Gastrocnemius medialis (tissue), 4 donors: ENCODE results near the gene CHCHD6. TPM values are rescaled to one million over a fixed set of nuclear protein-coding genes. Genes with fewer than 3 reads are reported as not detected.

Experiments used
- ATAC-seq, 2 donors: fragments of 150-250 bp; one replicate each; pipeline ENCODE4 v1.9.1; 2016
- DNase-seq, 2 donors: peaks; one replicate each; pipeline ENCODE4 v3.0.0-alpha.2; 2019
- H3K27ac ChIP-seq, 4 donors: fragments of 200-600 bp; sonication (generic); 1 replicate in 1 of 4; 2 replicates in 3 of 4; pipeline ENCODE4 v1.5.1; 2016 to 2018; ENCODE audit warnings: mild to moderate bottlenecking in 2 of 4, moderate library complexity in 1 of 4
- H3K27me3 ChIP-seq, 3 donors: fragments of 200-600 bp; sonication (generic) in 2 of 3; 1 replicate in 1 of 3; 2 replicates in 2 of 3; pipeline versions ENCODE4 v1.5.1 to v1.6.0; 2016 to 2019; ENCODE audit warnings: mild to moderate bottlenecking in 1 of 3, moderate library complexity in 1 of 3
- H3K36me3 ChIP-seq, 2 donors: fragments of 200-600 bp; sonication (generic) in 1 of 2; one replicate each; pipeline ENCODE4 v1.5.1; 2017 to 2018
- H3K4me1 ChIP-seq, 2 donors: fragments of 200-600 bp; sonication (generic) in 1 of 2; one replicate each; pipeline ENCODE4 v1.5.1; 2016 to 2017; ENCODE audit warnings: mild to moderate bottlenecking in 2 of 2
- H3K4me3 ChIP-seq, 4 donors: fragments of 200-600 bp; sonication (generic) in 3 of 4; 1 replicate in 1 of 4; 2 replicates in 3 of 4; pipeline ENCODE4 v1.5.1; 2016 to 2019; ENCODE audit warnings: mild to moderate bottlenecking in 2 of 4
- H3K9me3 ChIP-seq, 3 donors: fragments of 200-600 bp; sonication (generic) in 2 of 3; 1 replicate in 1 of 3; 2 replicates in 2 of 3; pipeline ENCODE4 v1.5.1; 2016 to 2019
- CTCF ChIP-seq, 5 experiments: fragments of 450-650 bp in 3 of 5; fragments of 200-600 bp in 2 of 5; sonication (generic) in 2 of 5; IDR thresholded peaks in 4 of 5; conservative IDR thresholded peaks in 1 of 5; 1 replicate in 4 of 5; 2 replicates in 1 of 5; pipeline ENCODE4 v1.5.1; 2016 to 2019; ENCODE audit warnings: antibody characterized with exemption in 5 of 5, mild to moderate bottlenecking in 3 of 5, moderate library complexity in 3 of 5
- POLR2A ChIP-seq, 2 donors: fragments of 450-650 bp; IDR thresholded peaks; one replicate each; pipeline ENCODE4 v1.6.1; 2017; ENCODE audit warnings: antibody characterized with exemption in 2 of 2, mild to moderate bottlenecking in 2 of 2, moderate library complexity in 2 of 2
- in situ Hi-C, 4 donors: fragments of 200-750 bp; cut with MboI; loops; one replicate each; pipeline versions ENCODE4 v1.15.0 to v1.8.0; 2017; ENCODE audit warnings: low sequenced_read_pairs in 4 of 4
- intact Hi-C: fragments of 100-400 bp; cut with DNase I; formaldehyde crosslinking; loops from one replicate; pipeline ENCODE4 v1.15.1; 2023; ENCODE audit warnings: low total_unique reads
- total RNA-seq, 4 donors: library from RNA; depleted of rRNA; stranded (reverse); fragments of >200 nt; gene quantifications; one replicate each; pipeline versions ENCODE4 v1.1.0 to v1.2.3, GENCODE V29; 2016

CHCHD6 gene, protein sequence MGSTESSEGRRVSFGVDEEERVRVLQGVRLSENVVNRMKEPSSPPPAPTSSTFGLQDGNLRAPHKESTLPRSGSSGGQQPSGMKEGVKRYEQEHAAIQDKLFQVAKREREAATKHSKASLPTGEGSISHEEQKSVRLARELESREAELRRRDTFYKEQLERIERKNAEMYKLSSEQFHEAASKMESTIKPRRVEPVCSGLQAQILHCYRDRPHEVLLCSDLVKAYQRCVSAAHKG
- total RNA-seq: 1 to 10 TPM; 2.7 to 4.2 (median 3.4) TPM

DNA sequence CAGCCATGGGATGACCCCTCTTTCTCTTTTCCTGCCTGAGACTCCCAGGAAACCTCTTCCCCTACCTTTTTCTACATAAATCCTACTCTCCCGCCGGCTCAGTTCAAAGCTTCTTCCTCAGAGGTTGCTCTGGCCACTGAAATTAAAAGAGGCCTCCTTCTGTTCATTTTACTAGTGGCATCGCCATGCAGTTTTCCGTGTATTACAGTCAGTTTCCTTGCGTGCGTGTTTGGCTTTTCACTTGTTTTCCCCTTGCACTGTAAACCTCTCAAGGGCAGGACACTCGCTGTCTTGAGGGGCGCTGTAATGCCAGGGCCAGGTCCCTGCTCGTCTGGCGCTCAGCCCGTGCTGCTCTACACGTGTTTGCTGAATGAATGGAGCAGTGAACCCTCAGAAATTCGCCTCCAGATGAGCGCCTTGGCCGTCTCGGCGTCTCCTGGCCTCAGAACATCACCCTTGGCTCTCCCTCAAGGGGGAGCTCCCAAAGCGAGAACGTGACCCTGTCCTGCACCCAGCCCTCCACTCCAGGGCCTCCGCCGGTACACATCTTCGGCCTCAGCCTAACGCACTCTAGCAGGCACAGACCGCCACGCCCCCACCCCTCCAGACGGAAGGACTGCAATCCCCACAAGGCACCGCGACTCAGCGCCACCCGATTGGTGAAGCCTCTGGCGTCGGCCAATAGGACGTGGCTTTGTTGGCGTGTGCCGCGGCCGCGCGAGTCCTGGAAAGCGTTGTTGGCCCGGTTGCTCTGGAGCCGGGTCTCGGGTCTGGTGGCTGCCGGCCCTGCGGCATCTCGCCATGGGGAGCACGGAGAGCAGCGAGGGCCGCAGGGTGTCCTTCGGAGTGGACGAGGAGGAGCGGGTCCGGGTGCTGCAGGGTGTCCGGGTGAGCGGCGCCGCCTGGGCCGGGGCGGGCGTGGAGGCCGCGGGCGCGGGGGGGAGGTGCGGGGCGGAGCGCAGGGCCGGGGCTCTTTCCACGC lies at the start of gene CHCHD6:
CHCHD6 (plus strand) TSS at position 729 of the 982 bp plus-strand sequence; CDS start at position 802, 73 bp downstream.
- in situ Hi-C loops: no loop called here
- Histone ChIP-seq H3K4me1 (peaks cover 2 to 14% of the 10 kb centered on the region in 2 donors), H3K27me3 (peaks cover 0 to 4% (median 3%) of the 10 kb centered on the region in 3 donors), H3K36me3 (no peaks in the 10 kb centered on the region), H3K4me3 (peak within 1 kb of the TSS; percentile 64 to 83 (median 72)), H3K9me3 (no peaks in the 10 kb centered on the region), H3K27ac (peak within 1 kb of the TSS in 3 of 4 donors; percentile 11 to 65 (median 21))
- peak; percentile 88 to 89 for DNase-seq
- intact Hi-C loops: loop anchor here (1.0 kb wide), 1 partner anchor 50 kb away; no protein-coding TSS in a partner anchor
- TF ChIP-seq POLR2A (IDR thresholded peaks at IDR 0.05) (no peak), CTCF (IDR thresholded peaks at IDR 0.05 in 4 of 5, conservative IDR thresholded peaks at IDR 0.05 in 1 of 5) (no peak)
- ATAC-seq: peak; percentile 98 to 99

- in situ Hi-C loops: no loop called here
- Histone ChIP-seq H3K27me3 (no peaks in the 10 kb centered on the region), H3K9me3 (no peaks in the 10 kb centered on the region), H3K4me1 (peaks cover 7 to 10% of the 10 kb centered on the region in 2 donors), H3K4me3 (peak within 1 kb of the TSS; percentile 49 to 77 (median 56)), H3K27ac (peak within 1 kb of the TSS; percentile 74 to 91 (median 82)), H3K36me3 (no peaks in the 10 kb centered on the region)
- DNase-seq: peak; percentile 76 to 80
- TF ChIP-seq POLR2A (IDR thresholded peaks at IDR 0.05): peak; percentile 81 to 86
- peak in 1 of 5 experiments; percentile 13 for TF ChIP-seq CTCF (IDR thresholded peaks at IDR 0.05 in 4 of 5, conservative IDR thresholded peaks at IDR 0.05 in 1 of 5)
- intact Hi-C loops: loop anchor here (1.0 to 2.0 kb wide), 2 partner anchors 50 to 132 kb away; partner anchors contain the start of gene CHCHD6
- ATAC-seq: peak; percentile 89 to 92
Measured at GRCh38 chr3:126654571-126655383, 49.3 kb upstream of the CHCHD6 start, which contains the start of gene TXNRD3. TXNRD3 (minus strand) TSS chr3:126655124.

DNA sequence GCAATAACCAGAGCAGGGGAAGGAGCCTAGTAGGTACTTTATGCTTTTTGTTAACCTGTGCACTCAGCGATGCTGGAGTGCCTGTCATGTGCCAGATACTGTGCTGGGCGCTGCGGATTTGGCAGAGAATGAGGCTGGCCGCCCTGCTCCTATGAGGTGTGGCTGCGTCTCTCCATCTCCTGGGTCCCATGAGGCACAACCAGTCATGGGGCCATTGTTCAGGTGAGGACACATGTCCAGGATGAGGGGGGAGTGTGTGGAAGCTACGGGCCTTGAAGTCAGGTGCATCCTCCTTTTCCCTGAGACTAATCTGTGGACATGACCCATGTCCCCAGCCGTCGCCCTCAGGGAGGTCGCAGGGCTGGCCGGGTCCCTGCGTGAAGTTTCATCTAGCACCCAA lies 48.2 kb upstream of the CHCHD6 start:
- H3K9me3 ChIP-seq: no peaks in the 10 kb centered on the region
- intact Hi-C loops (loop anchor here (2.0 kb wide), 1 partner anchor 133 kb away; no protein-coding TSS in a partner anchor), in situ Hi-C loops (no loop called here)
- no peak overlapping the region for H3K27ac ChIP-seq
- DNase-seq (no peak), ATAC-seq (no peak)
- TF ChIP-seq CTCF (IDR thresholded peaks at IDR 0.05 in 4 of 5, conservative IDR thresholded peaks at IDR 0.05 in 1 of 5) (no peak), POLR2A (IDR thresholded peaks at IDR 0.05) (no peak)
- H3K4me3 ChIP-seq: no peak overlapping the region
- no peaks in the 10 kb centered on the region for H3K27me3 ChIP-seq
- H3K4me1 ChIP-seq: peaks cover 7 to 10% of the 10 kb centered on the region in 2 donors
- H3K36me3 ChIP-seq: no peaks in the 10 kb centered on the region
